A549 (cell line): ENCODE results near the gene BMERB1. TPM values are rescaled to one million over a fixed set of nuclear protein-coding genes. Genes with fewer than 3 reads are reported as not detected.
"Not testable (repeated sequence)": the region's sequence is repeated elsewhere in the genome, so short reads cannot be mapped to it uniquely, and the experiment has no call there.

Source experiments
- ATAC-seq, 2 experiments: fragments of 200-7000 bp in 1 of 2; fragments of >200 bp in 1 of 2; cut with Nextera tagmentation in 1 of 2; cut with Tn5 transposase in 1 of 2; 3 replicates each; pipeline versions ENCODE4 v1.8.0 to v1.9.1; 2018 to 2020; ENCODE audit warnings: mild to moderate bottlenecking in 1 of 2, moderate library complexity in 1 of 2
- CTCF ChIA-PET: fragments of 300-600 bp; sonication (Branson Sonifier 250); formaldehyde crosslinking; extraction: SDS; loops from one replicate; lab custom pipeline; 2021; ENCODE audit warnings: antibody characterized with exemption, inconsistent platforms; lab: Yijun Ruan, JAX
- POLR2A ChIA-PET: fragments of 350-600 bp; formaldehyde crosslinking; extraction: SDS; loops from one replicate; lab custom pipeline; 2021; ENCODE audit warnings: antibody characterized with exemption, inconsistent platforms; lab: Yijun Ruan, JAX
- DNase-seq, 2 experiments: peaks; one replicate each; pipeline versions ENCODE4 v3.0.0 to v3.0.0-alpha.2; 2011 to 2016; ENCODE audit warnings: low read depth in 1 of 2, low spot score in 1 of 2
- FAIRE-seq: peaks from 2 replicates; lab custom pipeline; 2011; peaks lifted over from hg19 to GRCh38; lab: Jason Lieb, UNC
- H3K27ac ChIP-seq, 2 experiments: fragments of >200 bp; sonication (Bioruptor Twin); formaldehyde crosslinking; 3 replicates each; pipeline ENCODE4 v1.5.1; 2016 to 2017
- H3K4me1 ChIP-seq: fragments of >200 bp; sonication (Bioruptor Twin); formaldehyde crosslinking; 3 replicates; pipeline ENCODE4 v1.6.1; 2016
- H3K4me2 ChIP-seq: fragments of >200 bp; sonication (Bioruptor Twin); formaldehyde crosslinking; 3 replicates; pipeline ENCODE4 v1.6.1; 2016
- H3K4me3 ChIP-seq: fragments of >200 bp; sonication (Bioruptor Twin); formaldehyde crosslinking; 3 replicates; pipeline ENCODE4 v1.5.1; 2016
- H3K9me3 ChIP-seq: fragments of >200 bp; sonication (Bioruptor Twin); formaldehyde crosslinking; 3 replicates; pipeline ENCODE4 v1.6.1; 2016
- ATOH8 ChIP-seq: fragments of 250-450 bp; sonication (Bioruptor Pico); IDR thresholded peaks from 2 replicates; pipeline ENCODE4 v1.5.0; 2020; ENCODE audit warnings: low read depth, mild to moderate bottlenecking, moderate library complexity
- FOSB ChIP-seq: fragments of 250-450 bp; sonication (Bioruptor Pico); IDR thresholded peaks from 2 replicates; pipeline ENCODE4 v1.5.0; 2020; ENCODE audit warnings: mild to moderate bottlenecking, moderate library complexity
- FOSL2 ChIP-seq, 2 experiments: fragments of 450-650 bp in 1 of 2; fragments of >200 bp in 1 of 2; sonication (Bioruptor Twin) in 1 of 2; formaldehyde crosslinking; IDR thresholded peaks; 2 replicates each; pipeline versions ENCODE4 v1.5.0 to v1.6.1; 2016 to 2020; ENCODE audit warnings: mild to moderate bottlenecking in 1 of 2, moderate library complexity in 1 of 2
- GATA3 ChIP-seq: IDR thresholded peaks from 2 replicates; pipeline ENCODE4 v1.6.1; 2012; ENCODE audit warnings: borderline replicate concordance
- HES2 ChIP-seq: fragments of >200 bp; sonication (Bioruptor Twin); formaldehyde crosslinking; IDR thresholded peaks from 2 replicates; pipeline ENCODE4 v1.6.1; 2016
- HEYL ChIP-seq: fragments of 250-450 bp; sonication (Bioruptor Pico); IDR thresholded peaks from 2 replicates; pipeline ENCODE4 v1.8.0; 2021; ENCODE audit warnings: mild to moderate bottlenecking, moderate library complexity
- HOXB13 ChIP-seq: fragments of 250-450 bp; sonication (Bioruptor Pico); IDR thresholded peaks from 2 replicates; pipeline ENCODE4 v1.5.0; 2020; ENCODE audit warnings: low read depth, mild to moderate bottlenecking, moderate library complexity
- HOXB5 ChIP-seq: fragments of 250-450 bp; sonication (Bioruptor Pico); IDR thresholded peaks from 2 replicates; pipeline ENCODE4 v1.5.0; 2020; ENCODE audit warnings: mild to moderate bottlenecking, moderate library complexity
- JUNB ChIP-seq: fragments of >200 bp; sonication (Bioruptor Twin); formaldehyde crosslinking; IDR thresholded peaks from 2 replicates; pipeline ENCODE4 v1.6.1; 2016
- KDM1A ChIP-seq: fragments of 200-600 bp; sonication (generic); IDR thresholded peaks from 2 replicates; pipeline ENCODE4 v1.6.1; 2016; ENCODE audit warnings: low read depth, mild to moderate bottlenecking
- KDM5A ChIP-seq: fragments of 200-600 bp; sonication (generic); IDR thresholded peaks from 2 replicates; pipeline ENCODE4 v1.6.1; 2016; ENCODE audit warnings: antibody characterized with exemption, mild to moderate bottlenecking
- NFE2L2 ChIP-seq: fragments of 150-350 bp; conservative IDR thresholded peaks from 2 replicates; pipeline ENCODE4 v1.6.1; 2014; ENCODE audit warnings: low read length
- NPAS2 ChIP-seq: fragments of 250-450 bp; sonication (Bioruptor Pico); IDR thresholded peaks from 2 replicates; pipeline ENCODE4 v1.8.0; 2022; ENCODE audit warnings: mild to moderate bottlenecking, moderate library complexity, borderline replicate concordance
- PBX3 ChIP-seq: IDR thresholded peaks from 2 replicates; pipeline ENCODE4 v1.6.1; 2012
- PHF8 ChIP-seq: fragments of 200-600 bp; sonication (generic); IDR thresholded peaks from 2 replicates; pipeline ENCODE4 v1.6.1; 2016; ENCODE audit warnings: low read depth, mild to moderate bottlenecking, antibody characterized with exemption, moderate library complexity, borderline replicate concordance
- POLR2A ChIP-seq: IDR thresholded peaks from 2 replicates; pipeline ENCODE4 v1.6.1; 2012; ENCODE audit warnings: mild to moderate bottlenecking, low read length
- RARB ChIP-seq: fragments of 250-450 bp; sonication (Bioruptor Pico); IDR thresholded peaks from 2 replicates; pipeline ENCODE4 v1.8.0; 2021; ENCODE audit warnings: mild to moderate bottlenecking, moderate library complexity
- REST ChIP-seq: fragments of 200-600 bp; sonication (generic); IDR thresholded peaks from 2 replicates; pipeline ENCODE4 v1.6.1; 2016; ENCODE audit warnings: antibody characterized with exemption, mild to moderate bottlenecking, moderate library complexity
- SMC3 ChIP-seq: fragments of >200 bp; sonication (Bioruptor Twin); formaldehyde crosslinking; IDR thresholded peaks from 3 replicates; pipeline ENCODE4 v1.6.1; 2018; ENCODE audit warnings: inconsistent platforms
- TFCP2L1 ChIP-seq: fragments of 250-450 bp; sonication (Bioruptor Pico); IDR thresholded peaks from 2 replicates; pipeline ENCODE4 v1.5.0; 2021; ENCODE audit warnings: mild to moderate bottlenecking
- USF2 ChIP-seq: fragments of 450-650 bp; IDR thresholded peaks from 2 replicates; pipeline ENCODE4 v1.6.1; 2014; ENCODE audit warnings: antibody characterized with exemption
- ZFP36 ChIP-seq: fragments of 450-650 bp; IDR thresholded peaks from 2 replicates; pipeline ENCODE4 v1.6.1; 2014; ENCODE audit warnings: borderline replicate concordance; ENCODE audit not compliant: partially characterized antibody
- WGBS: methylation state at CpG from one replicate; pipeline ENCODE4 v1.1.6; 2017; ENCODE audit errors: missing lambda C conversion rate; 5-methylcytosine and 5-hydroxymethylcytosine counted together
- polyA plus RNA-seq, 4 experiments: library from polyadenylated mRNA; depleted of rRNA in 3 of 4; stranded (reverse); fragments of >200 nt; fragmentation: RNase III in 1 of 4; extraction: RNeasy Plus Mini Kit Qiagen cat#74134 plus additional on column Dnase treatment in 1 of 4; gene quantifications; 2 replicates in 3 of 4; 3 replicates in 1 of 4; pipeline ENCODE4 v1.2.3, GENCODE V29; 2011 to 2017

The BMERB1 gene
- polyA plus RNA-seq, 2 of the 4 experiments (the other 2 are of a cell fraction) = 44.7 to 48.9 TPM

DNA sequence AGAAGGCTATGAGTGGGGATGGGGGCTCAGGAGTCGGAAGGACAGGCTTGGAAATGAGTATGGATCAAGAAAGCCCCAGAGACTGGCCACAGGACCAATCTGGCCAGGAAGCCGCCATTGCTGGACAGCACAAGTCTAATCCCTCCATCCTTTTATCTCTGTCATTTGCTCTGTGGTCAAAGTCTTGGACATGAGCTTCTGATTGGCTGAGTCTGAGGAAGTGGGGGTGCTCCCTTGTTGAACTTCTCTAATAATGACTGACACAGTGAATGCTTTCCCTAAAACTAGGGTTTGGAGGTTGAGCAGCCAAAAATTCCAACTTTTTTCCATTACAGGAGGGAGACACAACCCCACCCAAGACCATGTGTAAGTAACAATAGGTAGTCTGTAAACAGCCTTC is 111.2 kb downstream of the BMERB1 start (continued):
- TF ChIP-seq REST = no peak
- no peak for TF ChIP-seq ATOH8 (CRISPR knock-in tag)
- no peak for TF ChIP-seq HOXB13 (CRISPR knock-in tag)
- TF ChIP-seq NFE2L2 = no peak

GRCh38 chr16:15547072-15547767 is 112.8 kb downstream of the BMERB1 start:
- DNase-seq = peak; percentile 25 to 56
- H3K27ac ChIP-seq = peak overlapping the region; percentile 23 to 74; a peak in 4 of 6 replicates
- peaks cover 49% of the 10 kb centered on the region for H3K4me1 ChIP-seq
- H3K9me3 ChIP-seq; ATAC-seq; TF ChIP-seq FOSL2 (IDR thresholded peaks at IDR 0.05): not testable (repeated sequence)
- peak overlapping the region; percentile 11; the same call in 2 of the 3 replicates for H3K4me2 ChIP-seq
- 78% methylated on average over 13 of the region's 13 CpGs for WGBS
- TF ChIP-seq KDM1A (peak; percentile 48; the same call in 1 of the 2 replicates), FOSL2 (CRISPR knock-in tag; IDR thresholded peaks at IDR 0.05) (peak; percentile 58)
- TF ChIP-seq, all 56 proteins: peak for 2; not testable (repeated sequence) for 54
- ChIA-PET CTCF (interaction anchor here (1.1 to 8.6 kb wide), 4 partner anchors 48 to 118 kb away, joined by 3 to 112 read pairs (median 4); partner anchors contain the start of gene BMERB1), POLR2A (interaction anchor here (0.6 kb wide), 1 partner anchor 52 kb away, joined by 3 read pairs; no protein-coding TSS in a partner anchor)
- H3K4me3 ChIP-seq, FAIRE-seq: not testable (repeated sequence)

DNA sequence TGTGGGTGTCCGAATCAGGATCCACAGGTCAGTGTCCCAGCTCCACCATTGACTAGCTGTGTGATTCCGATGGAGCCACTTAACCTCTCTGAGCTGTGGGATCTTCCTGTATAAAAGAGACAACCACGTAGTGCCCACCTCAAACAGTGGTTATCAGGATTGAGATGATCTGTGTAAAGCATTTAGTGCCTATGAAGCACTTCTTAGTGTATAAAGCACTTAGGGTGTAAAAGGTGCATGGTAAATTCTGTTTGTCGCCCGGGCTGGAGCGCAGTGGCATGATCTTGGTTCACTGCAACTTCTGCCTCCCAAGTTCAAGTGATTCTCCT is 113.3 kb downstream of the BMERB1 start:
- Histone ChIP-seq H3K9me3 (no peaks in the 10 kb centered on the region), H3K4me2 (peak overlapping the region; percentile 11; the same call in 2 of the 3 replicates), H3K4me3 (no peak overlapping the region), H3K27ac (peak overlapping the region; percentile 23 to 74; a peak in 4 of 6 replicates), H3K4me1 (peaks cover 45% of the 10 kb centered on the region)
- FAIRE-seq (no peak), ATAC-seq (no peak), DNase-seq (no peak)
- TF ChIP-seq KDM1A = peak; percentile 39
- no peak for TF ChIP-seq PBX3
- TF ChIP-seq JUNB = no peak
- CTCF ChIA-PET = interaction anchor here (0.6 to 8.6 kb wide), 6 partner anchors 13 to 119 kb away, joined by 3 to 112 read pairs (median 4); partner anchors contain the start of gene BMERB1
- 97% methylated on average over 6 of the region's 6 CpGs for WGBS
- POLR2A ChIA-PET = no interaction called here

GRCh38 chr16:15548482-15548891 is 114.1 kb downstream of the BMERB1 start:
- DNase-seq (peak; percentile 30 to 31), ATAC-seq (peak in 1 of 2 experiments; percentile 38; a peak in 3 of 6 replicates), FAIRE-seq (no peak)
- ChIA-PET POLR2A (no interaction called here), CTCF (interaction anchor here (0.6 to 8.6 kb wide), 8 partner anchors 12 to 120 kb away, joined by 3 to 112 read pairs (median 4); partner anchors contain the start of genes BMERB1 and MARF1)
- Histone ChIP-seq H3K4me3 (no peak overlapping the region), H3K9me3 (no peaks in the 10 kb centered on the region), H3K4me1 (peaks cover 47% of the 10 kb centered on the region), H3K27ac (peak overlapping the region; percentile 23 to 74; a peak in 4 of 6 replicates), H3K4me2 (peak overlapping the region; percentile 12; the same call in 1 of the 3 replicates)
- WGBS = 32% methylated on average over 3 of the region's 3 CpGs
- TF ChIP-seq POLR2A (no peak), HEYL (CRISPR knock-in tag) (no peak), KDM5A (no peak), PHF8 (no peak), TFCP2L1 (no peak), GATA3 (no peak), FOSB (CRISPR knock-in tag) (no peak), NFE2L2 (no peak), HES2 (no peak), ZFP36 (no peak), RARB (CRISPR knock-in tag) (no peak), USF2 (no peak), NPAS2 (CRISPR knock-in tag) (no peak), SMC3 (no peak), FOSL2 (IDR thresholded peaks at IDR 0.05) (no peak), FOSL2 (CRISPR knock-in tag; IDR thresholded peaks at IDR 0.05) (no peak), HOXB5 (no peak)
